Muscle layer of duodenum (tissue), 2 donors: Measurements from ENCODE around the gene SGCE.

Source experiments
- H3K27ac ChIP-seq: one replicate; pipeline ENCODE4 v1.7.0; 2013; ENCODE audit warnings: mild to moderate bottlenecking, low read length
- H3K27me3 ChIP-seq: one replicate; pipeline ENCODE4 v1.7.0; 2013; ENCODE audit warnings: low read depth, mild to moderate bottlenecking, control low read depth, low read length
- H3K36me3 ChIP-seq, 2 donors: one replicate each; pipeline ENCODE4 v1.7.0; 2013; ENCODE audit warnings: low read length in 2 of 2, control low read depth in 1 of 2, mild to moderate bottlenecking in 1 of 2; ENCODE audit not compliant: insufficient read depth in 2 of 2, control insufficient read depth in 1 of 2
- H3K4me1 ChIP-seq, 2 donors: one replicate each; pipeline ENCODE4 v1.7.0; 2013; ENCODE audit warnings: low read length in 2 of 2, mild to moderate bottlenecking in 2 of 2, control low read depth in 1 of 2, moderate library complexity in 1 of 2; ENCODE audit not compliant: insufficient read depth in 2 of 2, control insufficient read depth in 1 of 2
- H3K4me3 ChIP-seq, 2 donors: one replicate each; pipeline ENCODE4 v1.7.0; 2013; ENCODE audit warnings: low read length in 2 of 2, low read depth in 1 of 2, mild to moderate bottlenecking in 1 of 2
- H3K9me3 ChIP-seq, 2 donors: one replicate each; pipeline ENCODE4 v1.7.0; 2013; ENCODE audit warnings: low read length in 2 of 2, control low read depth in 1 of 2, mild to moderate bottlenecking in 1 of 2; ENCODE audit not compliant: control insufficient read depth in 1 of 2
- donor health status: healthy.

The SGCE gene

GRCh38 chr7:94657771-94658693 is 2.1 kb upstream of the SGCE start:
- no peaks in the 10 kb centered on the region for H3K36me3 ChIP-seq
- peaks cover 0 to 2% of the 10 kb centered on the region in 2 donors for H3K9me3 ChIP-seq
- no peak overlapping the region for H3K27ac ChIP-seq
- peaks cover 7 to 9% of the 10 kb centered on the region in 2 donors for H3K4me1 ChIP-seq
- H3K27me3 ChIP-seq: peaks cover 15% of the 10 kb centered on the region
- peak overlapping the region in 1 of 2 donors; percentile 78 for H3K4me3 ChIP-seq

GRCh38 chr7:94656925-94657731 is 1.2 kb upstream of the SGCE start:
- Histone ChIP-seq H3K4me3 (peak overlapping the region; percentile 41 to 78), H3K27me3 (peaks cover 15% of the 10 kb centered on the region), H3K36me3 (no peaks in the 10 kb centered on the region), H3K4me1 (peaks cover 7 to 13% of the 10 kb centered on the region in 2 donors), H3K27ac (no peak overlapping the region), H3K9me3 (peaks cover 0 to 2% of the 10 kb centered on the region in 2 donors)

GRCh38 chr7:94656658-94656924 is 658 bp upstream of the SGCE start:
- Histone ChIP-seq H3K36me3 (no peaks in the 10 kb centered on the region), H3K9me3 (peaks cover 0 to 2% of the 10 kb centered on the region in 2 donors), H3K4me1 (peaks cover 7 to 13% of the 10 kb centered on the region in 2 donors), H3K4me3 (peak overlapping the region; percentile 41 to 78), H3K27ac (no peak overlapping the region), H3K27me3 (peaks cover 15% of the 10 kb centered on the region)

- peaks cover 7 to 18% of the 10 kb centered on the region in 2 donors for H3K4me1 ChIP-seq
- peaks cover 0 to 2% of the 10 kb centered on the region in 2 donors for H3K9me3 ChIP-seq
- peaks cover 15% of the 10 kb centered on the region for H3K27me3 ChIP-seq
- H3K36me3 ChIP-seq: no peaks in the 10 kb centered on the region
- H3K4me3 ChIP-seq: peak overlapping the region; percentile 78 to 85
- H3K27ac ChIP-seq: peak overlapping the region; percentile 69
Observed at GRCh38 chr7:94655126-94655847, 646 bp downstream of the SGCE start.

- H3K36me3 ChIP-seq: no peaks in the 10 kb centered on the region
- peaks cover 7 to 18% of the 10 kb centered on the region in 2 donors for H3K4me1 ChIP-seq
- H3K27me3 ChIP-seq: peaks cover 15% of the 10 kb centered on the region
- peak overlapping the region; percentile 69 for H3K27ac ChIP-seq
- H3K9me3 ChIP-seq: peaks cover 0 to 2% of the 10 kb centered on the region in 2 donors
- H3K4me3 ChIP-seq: peak overlapping the region; percentile 78 to 85
Observed at GRCh38 chr7:94654783-94655125, 1.2 kb downstream of the SGCE start.

- Histone ChIP-seq H3K4me3 (peak overlapping the region in 1 of 2 donors; percentile 16), H3K4me1 (peaks cover 7 to 25% of the 10 kb centered on the region in 2 donors), H3K27me3 (peaks cover 15% of the 10 kb centered on the region), H3K27ac (no peak overlapping the region), H3K36me3 (no peaks in the 10 kb centered on the region), H3K9me3 (no peaks in the 10 kb centered on the region)
Observed at GRCh38 chr7:94650147-94651051, 5.5 kb downstream of the SGCE start.

GRCh38 chr7:94649450-94649849 is 6.5 kb downstream of the SGCE start:
- H3K27ac ChIP-seq: no peak overlapping the region
- peaks cover under 1 to 21% of the 10 kb centered on the region in 2 donors for H3K4me1 ChIP-seq
- peak overlapping the region in 1 of 2 donors; percentile 16 for H3K4me3 ChIP-seq
- no peaks in the 10 kb centered on the region for H3K9me3 ChIP-seq
- peaks cover 6% of the 10 kb centered on the region for H3K27me3 ChIP-seq
- no peaks in the 10 kb centered on the region for H3K36me3 ChIP-seq

- H3K36me3 ChIP-seq: no peaks in the 10 kb centered on the region
- peaks cover 0 to 16% of the 10 kb centered on the region in 2 donors for H3K4me1 ChIP-seq
- no peak overlapping the region for H3K4me3 ChIP-seq
- no peak overlapping the region for H3K27ac ChIP-seq
- no peaks in the 10 kb centered on the region for H3K9me3 ChIP-seq
- H3K27me3 ChIP-seq: no peaks in the 10 kb centered on the region
Observed at GRCh38 chr7:94648731-94649130, 7.2 kb downstream of the SGCE start.

- no peaks in the 10 kb centered on the region for H3K27me3 ChIP-seq
- no peak overlapping the region for H3K27ac ChIP-seq
- no peak overlapping the region for H3K4me3 ChIP-seq
- peaks cover 0 to 13% of the 10 kb centered on the region in 2 donors for H3K4me1 ChIP-seq
- H3K36me3 ChIP-seq: no peaks in the 10 kb centered on the region
- H3K9me3 ChIP-seq: no peaks in the 10 kb centered on the region
Observed at GRCh38 chr7:94647295-94647694, 8.6 kb downstream of the SGCE start.

- Histone ChIP-seq H3K27me3 (no peaks in the 10 kb centered on the region), H3K36me3 (no peaks in the 10 kb centered on the region), H3K27ac (no peak overlapping the region), H3K9me3 (no peaks in the 10 kb centered on the region), H3K4me3 (no peak overlapping the region), H3K4me1 (peaks cover 0 to 7% of the 10 kb centered on the region in 2 donors)
Observed at GRCh38 chr7:94643771-94644545, 12.0 kb downstream of the SGCE start.
